Measurements from ENCODE around the gene ARHGAP22. TPM values are rescaled to one million over a fixed set of nuclear protein-coding genes. Genes with fewer than 3 reads are reported as not detected.
A peak's percentile ranks its signal among the peaks of the same experiment; 100 is the strongest.

Gene ARHGAP22
- polyA plus RNA-seq, 1 of the 3 experiments (the other 2 are of a cell fraction) = 12.4 TPM

DNA sequence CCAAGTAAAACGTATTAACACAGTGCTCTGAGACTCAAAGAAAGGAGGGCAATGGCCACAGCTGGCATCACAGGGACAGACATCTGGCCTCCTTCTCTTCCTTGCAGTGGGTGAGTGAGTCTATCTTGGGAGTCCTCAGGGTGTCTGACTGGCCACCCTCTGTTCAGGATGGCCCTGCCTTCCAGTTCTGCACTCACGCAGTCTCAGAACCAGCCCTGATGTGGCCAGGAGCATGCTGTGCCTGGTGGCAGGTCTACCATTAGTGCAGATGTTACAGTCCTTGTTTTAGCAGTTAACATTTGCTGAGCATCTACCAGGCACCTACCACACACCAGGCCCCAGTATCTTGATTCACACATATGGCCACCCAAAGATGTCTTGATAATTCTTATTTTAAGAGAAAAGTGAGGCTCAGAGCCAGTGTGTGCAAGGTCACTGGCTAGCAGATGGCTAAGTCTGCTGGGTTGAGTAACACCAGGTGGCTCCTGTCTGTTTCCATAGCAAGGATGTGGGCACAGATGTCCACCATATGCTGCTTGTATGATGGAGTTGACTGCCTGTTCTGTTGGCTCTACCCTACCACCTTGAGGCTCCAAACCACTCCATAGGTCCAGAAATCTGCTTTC is 23.2 kb upstream of the ARHGAP22 start (continued):
- TF ChIP-seq YY1 (IDR thresholded peaks at IDR 0.05; ENCODE audit: low read depth) (no peak), RXRA (IDR thresholded peaks at IDR 0.05; ENCODE audit: borderline replicate concordance, low read depth) (no peak), MEF2A (IDR thresholded peaks at IDR 0.05; ENCODE audit: borderline replicate concordance, low read depth) (no peak)

DNA sequence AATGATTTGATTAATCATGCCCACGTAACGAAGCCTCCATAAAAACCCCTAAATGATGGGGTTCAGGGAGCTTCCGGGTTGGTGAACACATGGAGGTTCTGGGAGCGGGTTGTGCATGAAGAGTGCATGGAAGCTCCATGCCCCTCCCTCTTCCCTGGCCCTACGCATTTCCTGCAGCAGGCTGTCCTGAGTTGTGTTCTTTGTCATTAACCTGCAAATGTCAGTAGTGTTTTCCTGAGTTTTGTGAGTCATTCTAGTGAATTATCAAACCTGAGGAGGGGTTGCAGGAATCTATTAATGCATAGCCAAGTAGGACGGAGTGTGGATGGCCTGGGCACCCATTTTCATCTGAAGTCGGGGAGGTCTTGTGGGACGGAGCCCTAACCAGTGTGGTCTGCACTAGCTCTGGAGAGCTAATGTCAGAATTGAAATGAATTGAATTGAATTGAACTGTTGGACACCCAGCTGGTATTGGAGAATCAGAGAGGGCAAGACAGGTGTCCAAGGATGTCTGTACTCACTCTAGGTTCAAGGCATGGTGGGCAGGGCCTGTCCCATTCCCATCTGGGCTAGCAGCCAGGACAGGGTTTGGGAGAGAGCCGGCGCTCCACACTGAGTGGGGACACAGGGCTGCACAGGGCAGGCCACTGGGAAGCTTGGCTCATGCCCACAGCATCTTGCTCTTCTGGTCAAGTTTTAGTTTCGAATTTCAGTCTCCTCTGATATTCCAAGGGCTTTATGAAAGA is 22.3 kb upstream of the ARHGAP22 start:
- H3K27me3 ChIP-seq (ENCODE audit: insufficient read depth) = no peaks in the 10 kb centered on the region
- H3F3A ChIP-seq (replicated peaks; ENCODE audit: insufficient read depth) = no peaks in the 10 kb centered on the region
- WGBS (ENCODE audit: low lambda C conversion rate) = 85% methylated on average over 11 of the region's 11 CpGs
- H3K4me2 ChIP-seq = no peak overlapping the region
- no peak overlapping the region for H3K9ac ChIP-seq
- no peaks in the 10 kb centered on the region for H3K79me2 ChIP-seq (ENCODE audit: insufficient read depth)
- H3K9me2 ChIP-seq = no peaks in the 10 kb centered on the region
- H3K27ac ChIP-seq (ENCODE audit: low read depth in 2 of 2, low read length in 1 of 2) = peak overlapping the region in 1 of 2 experiments; percentile 90; a peak in 2 of 4 replicates
- POLR2A ChIA-PET = no interaction called here
- H3K4me3 ChIP-seq (ENCODE audit: low read depth in 2 of 2, low read length in 1 of 2) = no peak overlapping the region
- no peaks in the 10 kb centered on the region for H3K9me3 ChIP-seq
- no peaks in the 10 kb centered on the region for H4K20me1 ChIP-seq (ENCODE audit: insufficient read depth)
- H2AFZ ChIP-seq (ENCODE audit: low read depth) = no peak overlapping the region
- H3K36me3 ChIP-seq (replicated peaks in 1 of 2; ENCODE audit: control insufficient read depth in 1 of 2, insufficient read depth in 2 of 2, low read length in 1 of 2) = peaks cover 0 to 4% of the 10 kb centered on the region in 2 experiments
- peaks cover 0 to 30% of the 10 kb centered on the region in 2 experiments; a peak in 1 of 4 replicates for H3K4me1 ChIP-seq (ENCODE audit: control insufficient read depth in 1 of 2, insufficient read depth in 2 of 2, low read depth in 1 of 2, low read length in 1 of 2)
- TF ChIP-seq TCF12 (IDR thresholded peaks at IDR 0.05) (no peak), NFIC (IDR thresholded peaks at IDR 0.05; ENCODE audit: borderline replicate concordance) (no peak), RCOR1 (IDR thresholded peaks at IDR 0.05; ENCODE audit: low read length) (no peak), JUND (IDR thresholded peaks at IDR 0.05) (no peak), SIN3A (IDR thresholded peaks at IDR 0.05; ENCODE audit: borderline replicate concordance, low read depth, low read length) (no peak), SMC3 (IDR thresholded peaks at IDR 0.05; ENCODE audit: low read depth, low read length) (no peak), RXRA (IDR thresholded peaks at IDR 0.05; ENCODE audit: borderline replicate concordance, low read depth) (no peak), TEAD4 (IDR thresholded peaks at IDR 0.05; ENCODE audit: borderline replicate concordance, insufficient read depth) (no peak), GABPA (IDR thresholded peaks at IDR 0.05; ENCODE audit: low read depth) (no peak), FOXJ3 (CRISPR knock-in tag; IDR thresholded peaks at IDR 0.05) (no peak), NRF1 (IDR thresholded peaks at IDR 0.05; ENCODE audit: low read depth, low read length) (no peak), TAF1 (IDR thresholded peaks at IDR 0.05; ENCODE audit: borderline replicate concordance, low read depth, low read length) (no peak), GATA2 (CRISPR knock-in tag; IDR thresholded peaks at IDR 0.05) (no peak), ELF1 (IDR thresholded peaks at IDR 0.05) (no peak)
- TF ChIP-seq, protein P1, sequence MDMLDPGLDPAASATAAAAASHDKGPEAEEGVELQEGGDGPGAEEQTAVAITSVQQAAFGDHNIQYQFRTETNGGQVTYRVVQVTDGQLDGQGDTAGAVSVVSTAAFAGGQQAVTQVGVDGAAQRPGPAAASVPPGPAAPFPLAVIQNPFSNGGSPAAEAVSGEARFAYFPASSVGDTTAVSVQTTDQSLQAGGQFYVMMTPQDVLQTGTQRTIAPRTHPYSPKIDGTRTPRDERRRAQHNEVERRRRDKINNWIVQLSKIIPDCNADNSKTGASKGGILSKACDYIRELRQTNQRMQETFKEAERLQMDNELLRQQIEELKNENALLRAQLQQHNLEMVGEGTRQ (IDR thresholded peaks at IDR 0.05; ENCODE audit: borderline replicate concordance, low read depth, low read length) = no peak
- TF ChIP-seq, protein P2, sequence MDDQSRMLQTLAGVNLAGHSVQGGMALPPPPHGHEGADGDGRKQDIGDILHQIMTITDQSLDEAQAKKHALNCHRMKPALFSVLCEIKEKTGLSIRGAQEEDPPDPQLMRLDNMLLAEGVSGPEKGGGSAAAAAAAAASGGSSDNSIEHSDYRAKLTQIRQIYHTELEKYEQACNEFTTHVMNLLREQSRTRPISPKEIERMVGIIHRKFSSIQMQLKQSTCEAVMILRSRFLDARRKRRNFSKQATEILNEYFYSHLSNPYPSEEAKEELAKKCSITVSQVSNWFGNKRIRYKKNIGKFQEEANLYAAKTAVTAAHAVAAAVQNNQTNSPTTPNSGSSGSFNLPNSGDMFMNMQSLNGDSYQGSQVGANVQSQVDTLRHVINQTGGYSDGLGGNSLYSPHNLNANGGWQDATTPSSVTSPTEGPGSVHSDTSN (IDR thresholded peaks at IDR 0.05) = no peak
- TF ChIP-seq, protein P3, sequence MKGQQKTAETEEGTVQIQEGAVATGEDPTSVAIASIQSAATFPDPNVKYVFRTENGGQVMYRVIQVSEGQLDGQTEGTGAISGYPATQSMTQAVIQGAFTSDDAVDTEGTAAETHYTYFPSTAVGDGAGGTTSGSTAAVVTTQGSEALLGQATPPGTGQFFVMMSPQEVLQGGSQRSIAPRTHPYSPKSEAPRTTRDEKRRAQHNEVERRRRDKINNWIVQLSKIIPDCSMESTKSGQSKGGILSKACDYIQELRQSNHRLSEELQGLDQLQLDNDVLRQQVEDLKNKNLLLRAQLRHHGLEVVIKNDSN (IDR thresholded peaks at IDR 0.05; ENCODE audit: borderline replicate concordance, low read depth) = no peak
- DNase-seq = no peak
- CTCF ChIA-PET = interaction anchor here (1.6 to 5.3 kb wide), 3 partner anchors 11 to 30 kb away, joined by 4 to 48 read pairs (median 6); no protein-coding TSS in a partner anchor
